GM06990 (cell line): ENCODE measurements around the gene NRG2.

Experiments
- DNase-seq: peaks from one replicate; pipeline ENCODE4 v3.0.0-alpha.2; 2011; ENCODE audit not compliant: insufficient read length; ENCODE audit errors: extremely low read depth
- H3K27me3 ChIP-seq: replicated peaks from 2 replicates; pipeline ENCODE4 v1.6.0; 2011; ENCODE audit warnings: low read length; ENCODE audit not compliant: control insufficient read depth, insufficient read depth
- H3K36me3 ChIP-seq: 2 replicates; pipeline ENCODE4 v1.5.1; 2011; ENCODE audit warnings: low read length; ENCODE audit not compliant: control insufficient read depth, insufficient read depth
- H3K4me3 ChIP-seq: replicated peaks from 2 replicates; pipeline ENCODE4 v1.5.1; 2011; ENCODE audit warnings: low read depth, mild to moderate bottlenecking, control low read depth, low read length
- CTCF ChIP-seq: IDR thresholded peaks from 2 replicates; pipeline ENCODE4 v1.5.1; 2011; ENCODE audit warnings: low read length, control low read depth, mild to moderate bottlenecking, inconsistent platforms; ENCODE audit not compliant: insufficient read depth, poor library complexity, severe bottlenecking

Gene NRG2

GRCh38 chr5:140041492-140042392 lies 1.4 kb downstream of the NRG2 start:
- H3K36me3 ChIP-seq, result no peaks in the 10 kb centered on the region; the same call in 1 of the 2 replicates
- TF ChIP-seq CTCF, result no peak
- peak; percentile 61 for DNase-seq
- no peaks in the 10 kb centered on the region for H3K27me3 ChIP-seq
- peak overlapping the region; percentile 76 for H3K4me3 ChIP-seq

- Histone ChIP-seq H3K36me3 (no peaks in the 10 kb centered on the region; the same call in 1 of the 2 replicates), H3K27me3 (no peaks in the 10 kb centered on the region), H3K4me3 (peak overlapping the region; percentile 76)
- no peak for TF ChIP-seq CTCF
- no peak for DNase-seq
These were observed 2.0 kb downstream of the NRG2 start for GRCh38 chr5:140041099-140041491.

GRCh38 chr5:140040358-140040757 lies 2.7 kb downstream of the NRG2 start:
- no peaks in the 10 kb centered on the region for H3K27me3 ChIP-seq
- no peak for TF ChIP-seq CTCF

GRCh38 chr5:140039561-140039960 lies 3.5 kb downstream of the NRG2 start:
- no peak for TF ChIP-seq CTCF
- Histone ChIP-seq H3K27me3 (no peaks in the 10 kb centered on the region), H3K36me3 (no peaks in the 10 kb centered on the region; the same call in 1 of the 2 replicates), H3K4me3 (peak overlapping the region; percentile 12)
- DNase-seq, result no peak

More at GRCh38 chr5:140040358-140040757, 2.7 kb downstream of the NRG2 start:
- Histone ChIP-seq H3K36me3 (no peaks in the 10 kb centered on the region; the same call in 1 of the 2 replicates), H3K4me3 (peak overlapping the region; percentile 43)
- DNase-seq, result no peak

- TF ChIP-seq CTCF, result no peak
- peak overlapping the region; percentile 1 for H3K4me3 ChIP-seq
- no peak for DNase-seq
- H3K36me3 ChIP-seq, result no peaks in the 10 kb centered on the region; the same call in 1 of the 2 replicates
- H3K27me3 ChIP-seq, result no peaks in the 10 kb centered on the region
These were observed 4.6 kb downstream of the NRG2 start for GRCh38 chr5:140038373-140038957.
